ENCODE measurements around the gene ANXA8. TPM values are rescaled to one million over a fixed set of nuclear protein-coding genes. Genes with fewer than 3 reads are reported as not detected.

Gene ANXA8
- total and polyA plus RNA-seq, 12 donors = 0.09 to 1.2 (median 0.41) TPM; not detected in 8

- WGBS, 2 donors = 81 to 89% methylated on average over 2 of the region's 2 CpGs
- intact Hi-C loops (cut with DNase I) = no loop called here
- Histone ChIP-seq H3K27me3 (peaks cover 0 to 17% (median 0%) of the 10 kb centered on the region in 7 donors), H3K9me3 (peaks cover 0 to 34% (median 10%) of the 10 kb centered on the region in 11 donors), H3K36me3 (no peaks in the 10 kb centered on the region), H3K4me1 (no peaks in the 10 kb centered on the region), H3K27ac (no peak overlapping the region), H3K4me3 (no peak overlapping the region)
- no peak for TF ChIP-seq CTCF (IDR thresholded peaks at IDR 0.05)
- ATAC-seq (no peak), DNase-seq (no peak)
Measured at GRCh38 chr10:47443145-47443544, 40.8 kb downstream of the ANXA8 start.

GRCh38 chr10:47442351-47442750 is 41.6 kb downstream of the ANXA8 start:
- DNase-seq (no peak), ATAC-seq (no peak)
- no peaks in the 10 kb centered on the region for H3K36me3 ChIP-seq
- peaks cover 0 to 17% (median 0%) of the 10 kb centered on the region in 7 donors for H3K27me3 ChIP-seq
- no peak overlapping the region for H3K27ac ChIP-seq
- no peak overlapping the region for H3K4me3 ChIP-seq
- intact Hi-C loops (cut with DNase I) = no loop called here
- no peaks in the 10 kb centered on the region for H3K4me1 ChIP-seq
- no peak for TF ChIP-seq CTCF (IDR thresholded peaks at IDR 0.05)
- WGBS, 2 donors = 73 to 83% methylated on average over 5 of the region's 5 CpGs
- H3K9me3 ChIP-seq = peaks cover 0 to 38% (median 10%) of the 10 kb centered on the region in 11 donors

- TF ChIP-seq CTCF (IDR thresholded peaks at IDR 0.05) = no peak
- H3K9me3 ChIP-seq = peaks cover 0 to 38% (median 10%) of the 10 kb centered on the region in 11 donors
- no peaks in the 10 kb centered on the region for H3K36me3 ChIP-seq
- no peak overlapping the region for H3K4me3 ChIP-seq
- H3K27me3 ChIP-seq = peaks cover 0 to 17% (median 0%) of the 10 kb centered on the region in 7 donors
- no peak overlapping the region for H3K27ac ChIP-seq
- no peaks in the 10 kb centered on the region for H3K4me1 ChIP-seq
- WGBS, 2 donors = 64 to 78% methylated on average over 4 of the region's 4 CpGs
- ATAC-seq (no peak), DNase-seq (no peak)
- intact Hi-C loops (cut with DNase I) = no loop called here
Measured at GRCh38 chr10:47441938-47442337, 42.0 kb downstream of the ANXA8 start.

- TF ChIP-seq CTCF (IDR thresholded peaks at IDR 0.05) = no peak
- Histone ChIP-seq H3K9me3 (peaks cover 0 to 23% (median 0%) of the 10 kb centered on the region in 11 donors), H3K27ac (no peak overlapping the region), H3K4me3 (no peak overlapping the region), H3K4me1 (no peaks in the 10 kb centered on the region), H3K36me3 (no peaks in the 10 kb centered on the region), H3K27me3 (peaks cover 0 to 17% (median 5%) of the 10 kb centered on the region in 7 donors)
- ATAC-seq (no peak), DNase-seq (no peak)
- WGBS, 2 donors = 87 to 92% methylated on average over 4 of the region's 4 CpGs
- intact Hi-C loops (cut with DNase I) = no loop called here
Measured at GRCh38 chr10:47440207-47440606, 43.7 kb downstream of the ANXA8 start.
